ENCODE data around the gene HDAC8.

The HDAC8 gene

DNA sequence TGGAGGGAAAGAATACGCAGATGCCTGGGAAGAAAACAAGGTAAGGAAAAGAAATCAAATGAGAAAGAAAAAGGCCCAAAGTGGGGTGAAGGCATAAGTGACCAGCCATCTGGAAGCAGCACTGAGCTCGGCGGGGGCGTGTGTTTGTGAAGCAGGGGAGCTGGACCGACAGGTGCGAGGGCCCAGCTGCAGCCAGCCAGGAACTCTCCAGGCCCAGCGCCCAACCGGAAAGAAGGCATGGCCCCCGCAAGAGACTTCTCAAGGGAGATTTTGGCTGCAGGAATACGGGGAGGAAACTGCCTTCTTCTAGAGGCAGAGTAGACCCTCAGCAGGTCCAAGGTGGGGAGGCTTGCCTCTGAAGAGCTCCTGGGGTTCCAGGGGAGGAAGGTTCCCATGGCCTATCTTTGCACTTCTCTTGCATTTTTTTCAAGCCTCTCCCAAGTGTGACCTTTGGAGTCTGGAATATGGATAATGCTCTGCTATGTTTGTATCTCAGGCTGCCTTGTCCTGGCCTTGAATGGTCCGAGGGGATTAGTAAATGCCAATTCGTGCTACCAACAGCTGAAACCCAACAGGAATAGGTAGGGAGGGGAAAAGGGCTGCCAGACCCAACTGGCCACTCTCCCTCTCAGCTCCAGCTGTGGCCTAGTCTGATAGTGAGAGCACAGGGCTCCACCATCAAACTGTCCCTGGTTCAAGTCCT is 256.1 kb downstream of the HDAC8 start:
- no peak for DNase-seq (ENCODE audit: low spot score)

DNA sequence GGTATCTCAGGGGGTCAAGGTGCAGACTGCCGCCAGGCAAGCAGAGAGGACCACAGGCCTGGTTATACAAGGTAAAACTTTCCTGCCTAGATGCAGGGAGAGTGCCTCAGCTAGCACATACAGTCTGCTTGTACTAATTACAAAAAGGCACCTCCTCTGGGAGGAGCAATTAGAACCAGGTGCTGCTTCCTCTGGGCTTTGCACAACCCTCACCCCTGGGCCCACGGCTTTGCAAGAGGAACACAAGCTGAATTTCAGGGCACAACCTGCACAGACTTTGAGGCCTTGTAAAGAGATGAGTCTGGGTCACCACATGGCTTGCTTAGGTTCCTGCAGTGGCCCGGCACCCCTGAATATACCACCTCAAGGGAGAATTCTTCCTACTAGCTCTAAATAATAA is 257.8 kb downstream of the HDAC8 start:
- no peak for DNase-seq (ENCODE audit: low spot score)

DNA sequence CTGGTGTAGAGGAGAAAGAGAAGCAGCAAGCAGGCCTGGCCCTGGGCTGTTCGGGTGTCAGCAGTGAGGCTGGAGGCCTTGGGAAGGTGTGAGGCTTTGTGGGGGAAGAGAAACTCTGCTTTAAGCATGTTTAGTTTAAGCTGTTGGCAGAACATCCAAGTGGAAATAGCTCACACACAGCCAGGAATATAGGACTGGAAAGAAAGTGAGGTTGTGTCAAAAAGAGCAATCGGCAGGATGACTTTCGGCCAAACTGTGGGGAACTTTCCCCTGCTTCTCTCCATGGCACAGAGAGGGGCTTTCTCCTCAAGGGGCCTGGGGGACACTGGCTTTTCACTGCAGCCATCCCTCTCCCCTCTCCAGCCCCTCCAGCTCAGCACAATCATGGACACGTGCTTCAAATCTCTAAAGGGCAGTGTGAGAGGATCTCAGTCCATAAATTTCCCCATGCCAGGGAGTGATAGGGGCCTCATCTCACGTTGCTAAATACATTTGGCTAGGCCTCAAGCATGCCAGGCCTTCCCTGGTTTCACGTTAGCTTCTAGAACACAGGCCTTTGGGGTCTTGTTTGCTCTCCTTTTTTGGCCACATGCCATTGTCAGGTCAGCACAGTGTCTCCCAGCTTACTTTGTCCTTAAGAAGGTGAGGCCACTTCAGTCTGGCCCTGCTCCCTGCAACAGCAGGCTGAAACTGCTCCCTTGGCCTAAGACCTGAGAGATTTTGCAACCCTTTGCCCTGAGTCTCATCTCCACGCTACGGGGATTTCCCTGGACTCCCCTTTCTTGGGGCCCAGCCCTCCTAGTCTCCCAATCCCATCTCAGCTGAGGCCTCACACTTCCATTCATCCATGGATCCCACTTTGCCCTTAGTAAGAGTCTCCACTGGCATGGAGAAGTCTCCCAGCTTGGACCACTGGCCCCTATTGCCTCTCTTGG is 258.7 kb downstream of the HDAC8 start:
- no peak for DNase-seq (ENCODE audit: low spot score)

DNA sequence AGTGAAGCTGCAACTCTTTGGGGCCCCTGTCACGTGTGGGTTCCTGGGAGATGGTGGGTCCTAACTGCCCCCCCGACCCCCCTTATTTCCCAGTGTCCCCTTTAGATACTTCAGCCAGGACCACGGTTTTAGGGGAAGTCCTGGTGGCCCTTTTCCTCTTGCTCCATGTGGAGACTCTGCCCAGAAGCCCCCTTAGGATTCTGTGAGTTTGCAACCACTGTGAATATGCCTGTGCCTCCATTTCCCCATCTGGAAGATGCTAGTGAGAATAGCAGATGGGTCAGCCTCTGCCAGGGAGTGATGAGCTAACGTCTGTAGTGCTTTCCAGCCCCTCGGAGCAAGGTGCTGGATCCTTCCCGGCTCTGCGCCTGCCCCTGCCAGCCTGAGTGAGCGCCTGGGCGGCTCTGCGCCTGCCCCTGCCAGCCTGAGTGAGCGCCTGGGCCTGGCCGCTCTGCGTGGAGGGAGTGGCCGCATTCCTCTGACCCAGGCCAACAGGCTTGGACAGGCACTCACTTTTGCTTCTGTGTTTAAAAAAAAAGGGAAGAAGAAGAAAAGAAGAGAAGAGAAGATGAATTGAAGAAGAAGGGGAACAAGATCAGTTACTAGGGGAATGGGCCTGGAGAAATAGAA is 260.2 kb downstream of the HDAC8 start:
- DNase-seq (ENCODE audit: low spot score), result no peak

DNA sequence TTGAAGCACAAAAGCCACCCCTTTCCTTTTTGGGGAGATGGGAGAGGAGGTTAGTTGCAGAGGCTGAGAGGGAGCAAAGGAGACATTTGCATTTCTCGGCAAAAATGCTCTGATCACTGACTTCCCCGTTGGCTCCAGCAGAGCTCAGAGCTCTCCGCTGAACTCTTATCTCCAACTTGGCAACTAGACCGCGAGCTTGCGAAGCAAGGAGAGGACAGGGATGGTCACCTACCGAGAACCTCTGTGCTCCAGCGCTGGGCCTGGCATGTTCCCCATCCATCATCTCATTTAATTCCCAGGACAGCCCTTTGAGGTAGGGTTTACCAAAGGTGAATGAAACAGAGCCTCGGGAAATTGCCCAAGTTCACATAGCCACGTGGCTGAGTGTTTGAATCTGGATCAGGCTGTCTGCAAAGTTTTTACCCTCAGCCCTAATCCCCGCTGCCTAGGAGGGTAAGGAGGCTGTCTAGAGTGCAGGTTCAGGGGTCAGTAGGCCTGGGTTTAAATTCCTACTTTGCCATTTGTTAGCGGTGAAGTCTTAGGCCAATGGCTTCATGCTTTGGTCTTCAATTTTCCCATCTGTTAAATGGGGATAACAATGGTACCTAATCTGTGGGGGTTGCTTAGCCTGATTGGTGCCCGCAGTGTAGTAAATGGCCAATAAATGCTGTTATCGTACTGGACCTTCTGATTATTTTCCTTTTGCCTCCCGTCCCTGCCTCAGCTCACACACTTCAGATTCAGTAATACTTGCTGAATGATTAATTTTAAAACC is 263.2 kb downstream of the HDAC8 start:
- DNase-seq (ENCODE audit: low spot score), result no peak

DNA sequence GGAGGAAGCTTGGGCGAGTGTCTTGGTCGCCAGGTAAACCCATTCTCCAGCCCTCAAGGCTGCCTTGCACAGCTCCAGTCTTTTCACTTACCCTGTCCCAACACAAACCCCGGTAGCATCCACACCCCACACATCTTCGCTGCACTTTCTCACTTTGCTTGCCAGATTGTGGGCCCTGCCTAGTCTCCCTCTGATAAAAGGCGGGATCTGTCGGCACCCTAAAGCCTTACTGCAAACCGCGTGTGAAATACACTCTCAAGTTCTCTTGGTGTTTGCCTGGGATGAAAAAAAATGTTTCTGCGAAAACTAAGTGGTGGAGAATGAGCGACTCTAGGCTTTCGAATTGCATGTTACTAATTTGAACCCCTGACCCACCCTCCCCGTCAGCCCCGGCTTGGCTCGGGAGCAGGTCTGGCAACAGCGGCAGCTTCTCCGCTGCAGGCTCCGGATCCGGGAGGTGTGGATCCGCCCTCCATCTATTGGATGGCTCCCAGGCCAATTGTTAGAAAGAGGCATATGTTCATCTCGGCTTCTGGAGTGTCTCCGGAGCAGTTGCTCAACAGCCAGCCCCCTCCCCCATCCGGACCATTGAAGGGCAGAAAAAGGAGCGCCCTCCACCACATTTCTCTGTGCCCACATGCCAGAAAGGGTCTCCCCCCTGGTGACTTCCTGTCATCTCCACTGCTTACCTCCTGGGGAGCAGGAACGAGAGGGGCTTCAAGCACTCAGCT is 263.9 kb downstream of the HDAC8 start:
- peak; percentile 73 for DNase-seq (ENCODE audit: low spot score)

DNA sequence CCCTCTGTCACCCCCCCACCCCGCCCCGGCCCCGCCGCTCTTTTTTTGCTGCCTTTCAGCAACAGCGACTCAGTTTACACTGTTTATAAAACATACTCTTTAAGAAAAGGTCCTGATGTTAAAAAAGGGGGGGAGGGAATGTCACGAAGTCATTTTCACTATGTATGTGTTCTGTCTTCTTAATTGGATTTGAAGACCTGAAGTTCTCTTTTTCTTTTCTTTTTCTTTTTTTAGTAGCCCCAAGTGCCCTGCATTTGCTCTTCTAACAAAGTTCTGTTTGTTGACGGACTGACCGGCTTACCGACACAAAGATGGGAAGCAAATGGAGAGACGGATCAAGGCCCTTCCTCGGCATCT is 264.5 kb downstream of the HDAC8 start:
- no peak for DNase-seq (ENCODE audit: low spot score)

DNA sequence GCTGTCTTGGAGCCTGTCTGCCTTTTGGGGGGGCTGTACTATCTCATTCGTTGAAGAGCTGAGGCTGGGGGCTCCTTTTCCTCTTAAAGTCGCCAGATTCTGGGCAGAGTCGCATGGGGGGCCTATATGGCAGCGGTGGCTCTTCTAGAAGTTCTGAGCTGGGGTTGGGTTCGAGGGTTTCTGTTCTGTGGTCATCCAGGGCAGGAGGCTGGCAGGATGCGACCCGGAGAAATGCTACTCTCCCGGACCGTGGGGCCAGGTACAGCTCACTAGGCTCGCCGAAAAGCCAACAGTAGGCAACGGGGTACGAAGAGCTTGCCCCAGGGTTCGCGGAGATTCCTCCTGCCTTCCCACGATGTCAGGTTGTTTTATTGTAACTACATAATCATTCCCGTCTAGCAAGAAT is 265.0 kb downstream of the HDAC8 start:
- no peak for DNase-seq (ENCODE audit: low spot score)

DNA sequence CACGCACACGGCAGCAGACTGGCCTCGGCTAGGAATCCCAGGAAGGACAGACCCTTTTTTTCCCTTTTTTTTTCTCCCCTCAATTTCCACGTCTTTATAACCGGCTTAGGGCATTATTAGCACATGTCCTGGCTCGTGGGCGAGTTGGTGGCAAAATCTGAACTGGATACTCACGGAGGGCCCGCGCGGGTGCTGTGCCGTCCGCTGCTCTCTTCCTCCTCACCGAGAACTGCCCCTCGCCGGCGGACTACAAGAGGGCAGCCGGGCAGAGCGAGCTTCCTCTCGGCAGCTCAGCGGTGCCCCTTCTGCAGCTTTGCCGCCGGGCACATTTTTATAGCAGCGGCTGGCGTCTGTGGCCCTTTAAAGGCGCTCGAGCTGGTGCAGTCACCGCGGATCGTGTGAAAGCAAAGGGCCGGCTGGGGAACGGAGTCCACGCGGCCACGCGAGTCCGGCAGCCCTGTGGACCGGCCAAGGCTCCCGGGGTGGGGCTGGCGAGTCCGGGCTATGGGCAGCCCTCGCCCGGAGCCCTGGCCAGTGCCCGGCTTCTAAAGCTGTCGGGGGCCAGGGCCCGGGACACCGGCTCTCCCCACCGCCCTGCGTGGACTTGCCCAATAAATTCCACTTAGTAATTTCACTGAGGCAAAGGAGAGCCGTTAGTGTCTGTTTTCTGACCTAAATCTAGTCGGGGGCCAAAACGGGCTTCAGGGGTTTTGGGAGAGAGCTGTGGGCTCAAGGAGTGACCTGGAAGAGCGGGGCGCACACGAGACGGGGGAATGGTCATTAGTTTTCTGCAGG is 265.6 kb downstream of the HDAC8 start:
- peak; percentile 77 for DNase-seq (ENCODE audit: low spot score)

DNA sequence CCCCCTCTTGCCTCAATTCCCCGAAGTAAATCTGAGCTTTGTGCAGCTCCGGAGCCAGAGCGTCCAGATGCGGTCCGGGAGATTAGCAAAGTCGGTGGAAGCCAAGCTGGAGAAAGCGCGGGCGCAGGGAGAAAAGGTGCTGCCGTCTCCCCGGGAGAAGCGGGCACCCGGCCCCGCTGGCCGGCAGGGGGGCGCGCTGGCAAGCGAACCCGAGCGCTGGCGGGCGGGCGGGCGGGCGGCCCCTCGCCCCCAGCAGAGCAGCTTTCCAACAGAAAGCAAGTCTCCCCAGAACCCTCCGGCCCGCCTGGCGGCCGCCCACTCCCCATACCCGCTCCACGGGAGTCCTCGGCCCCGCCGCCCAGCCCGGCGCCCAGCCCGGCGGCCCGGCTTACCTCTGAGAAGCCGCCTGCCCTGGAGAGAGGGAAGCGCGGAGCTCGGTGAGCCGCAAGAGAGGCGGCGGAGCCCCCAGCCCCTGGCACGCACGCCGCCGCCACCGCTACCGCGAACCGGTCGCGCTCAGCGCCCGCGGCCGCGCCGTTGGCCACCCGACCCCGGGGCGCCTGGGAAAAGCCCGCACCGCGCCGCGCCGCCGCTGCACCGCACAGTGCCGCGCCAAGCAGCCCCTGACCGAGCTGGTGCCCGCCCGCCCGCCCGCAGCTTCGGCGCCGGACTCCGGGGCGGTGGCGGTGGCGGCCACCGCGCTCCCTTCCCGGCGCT is 266.4 kb downstream of the HDAC8 start:
- no peak for DNase-seq (ENCODE audit: low spot score)

DNA sequence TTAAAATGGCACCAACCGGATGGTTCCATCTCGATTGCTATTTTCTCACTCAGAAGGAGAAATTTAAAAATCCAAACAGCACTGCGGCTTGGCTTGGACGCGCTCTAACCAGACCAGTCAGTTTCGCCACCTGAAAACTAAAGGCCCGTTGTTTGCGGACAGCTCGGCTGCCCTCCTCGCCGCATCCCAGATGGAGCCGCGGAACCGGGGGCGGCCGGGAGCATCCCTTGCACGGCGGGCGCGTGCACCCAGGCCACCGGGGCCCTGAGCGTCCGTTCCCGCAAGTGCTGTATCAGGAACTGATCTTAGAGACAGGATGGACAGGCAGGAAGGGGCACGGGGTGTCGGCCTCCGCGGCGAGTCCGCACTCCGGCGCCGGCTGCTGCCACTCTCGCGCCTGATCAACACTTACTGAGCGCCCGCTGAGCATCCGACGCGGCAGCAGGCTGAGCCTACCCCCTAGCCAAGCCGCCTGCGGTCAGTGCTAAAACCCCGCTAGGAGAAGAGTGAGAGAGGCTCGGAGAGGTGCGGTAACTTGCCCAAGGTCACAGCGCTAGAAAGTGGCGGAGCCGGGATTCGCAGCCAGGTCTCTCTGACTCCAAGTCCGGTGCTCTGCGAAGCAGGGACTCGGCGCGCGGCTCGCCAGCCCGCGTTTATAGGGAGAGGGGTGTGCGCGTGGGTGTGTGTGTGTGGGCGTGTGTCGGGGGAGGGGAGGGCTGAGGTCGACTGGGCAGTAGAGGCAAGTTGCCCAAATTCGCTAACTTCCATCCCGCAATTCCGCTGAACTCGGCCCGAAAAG is 267.2 kb downstream of the HDAC8 start, which contains the start of gene CITED1:
Gene CITED1 (minus strand): TSS at position 629 of the 799 bp plus-strand sequence. CDS start 3,045 bp downstream, outside the sequence.
- no peak for DNase-seq (ENCODE audit: low spot score)

DNA sequence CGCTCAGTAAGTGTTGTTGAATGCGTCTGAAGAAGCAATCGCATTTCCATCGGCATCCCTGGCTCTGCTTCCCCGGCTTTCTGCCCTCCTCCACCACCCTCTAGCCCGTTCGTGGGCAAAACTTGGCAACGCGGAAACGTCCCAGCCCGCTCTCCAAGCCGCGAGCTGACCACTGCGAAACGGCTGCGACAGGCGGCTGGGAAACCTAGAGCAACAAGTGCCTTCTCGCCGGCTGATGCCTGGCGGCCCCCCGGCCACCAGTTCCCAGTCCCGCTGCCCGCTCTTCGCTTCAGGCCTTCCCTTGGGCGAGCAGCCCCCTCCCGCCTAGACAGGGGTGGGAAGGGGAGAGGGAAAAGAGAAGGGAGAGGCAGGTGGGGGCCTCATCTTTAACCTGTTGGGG is 267.8 kb downstream of the HDAC8 start:
- DNase-seq (ENCODE audit: low spot score), result no peak

DNA sequence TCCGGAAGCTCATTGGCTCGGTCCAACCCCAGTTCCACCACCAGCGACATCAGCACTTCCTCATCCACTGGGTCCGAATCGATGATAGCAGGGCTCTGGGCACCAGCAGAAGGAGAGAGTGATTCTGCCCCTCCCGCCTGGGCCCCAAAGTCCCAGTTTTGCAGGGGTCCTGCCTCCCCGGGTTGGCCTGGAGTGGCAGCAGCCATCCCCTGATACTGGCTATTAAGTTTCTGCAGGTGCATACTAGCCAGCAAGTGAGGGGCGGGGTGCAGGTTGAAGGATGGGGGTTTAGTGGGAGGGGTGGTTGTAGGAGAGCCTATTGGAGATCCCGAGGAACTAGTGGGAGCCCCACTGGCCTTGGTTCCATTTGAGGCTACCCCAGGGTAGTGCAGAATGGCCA is 270.9 kb downstream of the HDAC8 start:
- no peak for DNase-seq (ENCODE audit: low spot score)

DNA sequence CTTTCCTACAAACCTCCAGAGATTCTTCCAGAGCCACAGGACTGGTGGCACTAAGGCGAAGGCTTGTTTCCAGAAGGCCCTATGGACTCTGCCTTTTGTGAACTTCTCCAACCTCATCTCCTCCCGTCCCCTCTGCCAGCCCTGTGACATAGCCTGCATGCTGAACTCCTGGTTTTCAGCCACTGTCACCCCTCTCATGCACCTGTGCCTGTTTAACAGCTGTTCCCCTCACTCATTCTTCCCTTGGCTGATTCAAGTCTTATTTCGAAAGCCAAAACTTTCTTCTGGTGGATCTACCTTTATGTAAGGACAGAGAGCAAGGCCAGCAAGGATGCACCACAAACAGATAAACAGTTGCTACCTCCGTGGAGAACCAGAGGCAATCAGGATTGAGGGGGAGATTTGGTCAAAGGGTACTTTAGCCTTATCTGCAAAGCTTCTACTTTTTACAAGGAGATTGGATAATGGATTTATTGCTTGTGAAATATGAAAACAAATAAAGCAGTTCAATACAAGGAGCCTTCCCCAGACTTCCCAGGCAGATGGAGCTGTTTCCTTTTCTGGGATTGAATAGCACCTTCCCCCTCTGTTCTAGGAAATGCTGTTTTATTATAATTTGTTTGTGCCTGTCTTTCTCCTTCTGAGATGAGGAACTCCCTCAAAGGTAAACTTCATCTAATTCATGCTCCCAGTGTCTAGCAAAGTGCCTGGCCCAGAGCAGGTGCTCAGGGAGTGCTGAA is 272.6 kb downstream of the HDAC8 start:
- no peak for DNase-seq (ENCODE audit: low spot score)

DNA sequence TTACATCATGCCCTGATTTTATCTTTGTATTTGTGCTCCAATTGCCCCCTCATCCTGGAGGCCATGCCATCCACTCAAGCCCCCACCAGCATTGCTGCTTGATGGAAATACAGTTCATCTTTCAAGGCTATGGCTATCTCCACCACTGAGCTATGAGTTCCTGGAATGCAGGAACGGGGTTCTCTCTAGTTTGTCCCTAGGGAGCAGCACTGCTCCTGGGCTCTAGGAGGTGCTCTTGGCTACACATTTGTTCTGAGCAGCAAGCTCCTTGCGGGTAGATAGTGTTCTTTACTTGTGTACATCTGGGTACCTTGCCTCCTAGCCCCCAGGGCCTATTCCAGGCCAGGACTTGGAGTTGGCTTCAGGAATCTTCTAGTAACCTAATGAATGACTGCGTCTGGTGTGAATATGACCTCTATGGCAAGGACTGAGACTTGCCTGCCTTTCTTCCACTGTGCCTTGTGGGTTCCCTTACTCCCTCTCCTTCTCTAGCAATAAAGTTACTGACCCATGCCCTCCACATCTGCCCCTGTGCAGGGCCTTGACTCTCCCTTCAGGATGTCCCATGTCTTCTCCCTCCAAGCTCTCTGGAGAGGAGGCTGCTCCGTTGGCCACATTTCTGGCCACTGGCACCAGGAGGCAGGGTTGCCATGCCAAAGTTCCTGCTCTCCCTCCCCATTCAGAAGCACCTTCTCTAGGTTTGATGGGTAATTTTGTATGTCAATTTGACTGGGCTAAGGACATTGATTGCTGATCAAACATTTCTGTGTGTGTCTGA is 274.5 kb downstream of the HDAC8 start:
- no peak for DNase-seq (ENCODE audit: low spot score)

DNA sequence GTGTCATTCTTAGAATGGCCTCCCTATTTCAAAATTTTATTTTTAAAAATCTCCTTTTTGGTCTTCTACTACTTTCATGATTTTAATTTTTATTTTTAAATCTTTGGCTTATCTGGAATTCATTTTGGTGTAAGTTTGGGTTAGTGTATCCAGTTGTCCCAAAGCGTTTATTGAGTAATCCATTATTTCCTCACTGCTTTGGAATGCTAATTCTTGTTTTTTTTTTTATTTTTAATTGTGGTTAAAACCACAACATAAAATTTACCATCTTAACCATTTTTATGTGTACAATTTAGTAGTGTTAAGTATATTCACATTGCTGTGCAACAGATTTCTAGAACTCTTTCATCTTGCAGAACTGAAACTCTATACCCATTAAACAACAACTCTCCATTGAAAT is 275.7 kb downstream of the HDAC8 start:
- no peak for DNase-seq (ENCODE audit: low spot score)

DNA sequence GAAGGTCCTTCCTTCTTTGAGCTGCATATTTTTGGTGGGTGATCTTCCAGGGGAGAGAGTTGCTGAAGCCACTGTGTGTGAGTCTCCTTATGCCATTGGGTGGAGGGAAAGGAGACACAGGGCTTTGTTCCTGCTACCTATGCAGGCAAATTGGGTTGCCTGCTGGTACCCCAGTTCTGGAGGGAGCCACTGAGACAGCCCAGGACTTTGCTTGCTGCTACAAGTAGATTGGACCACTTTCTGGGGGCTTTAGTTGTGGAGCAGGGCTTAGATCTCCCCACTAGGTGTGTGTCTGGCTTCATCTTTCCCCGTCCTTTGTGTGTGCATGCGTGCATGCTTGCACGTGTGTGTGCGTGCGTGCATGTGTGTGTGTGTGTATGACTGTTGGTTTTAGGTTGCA is 276.9 kb downstream of the HDAC8 start:
- DNase-seq (ENCODE audit: low spot score), result no peak

DNA sequence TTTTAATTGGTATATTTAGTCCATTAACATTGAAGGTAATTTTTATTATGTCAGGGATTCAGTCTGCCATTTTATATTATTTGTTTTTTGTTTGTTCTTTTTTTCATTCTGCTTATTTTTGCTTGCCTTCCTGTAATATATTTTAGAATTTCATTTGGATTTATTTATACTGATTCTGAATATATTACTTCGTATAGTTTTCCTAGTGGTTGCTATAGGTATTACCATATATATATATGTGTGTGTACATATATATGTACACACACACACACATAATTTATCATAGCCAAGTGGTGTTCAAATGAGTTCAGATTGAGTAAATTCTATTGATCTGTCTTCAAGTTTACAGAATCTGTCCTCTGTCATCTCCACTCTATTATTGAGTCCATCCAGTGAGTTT is 278.1 kb downstream of the HDAC8 start:
- DNase-seq (ENCODE audit: low spot score), result no peak
